Stimulated activated CD8-positive, alpha-beta memory T cell treated with anti-CD3 and anti-CD28 coated beads, Interleukin-4, amount 100 ng/mL, for 4 hours (primary cell): ENCODE measurements around the gene CDADC1.

Source experiments
- DNase-seq, 2 donors: peaks; one replicate each; pipeline ENCODE4 v3.0.0-alpha.2; 2020; ENCODE audit warnings: low read depth in 2 of 2, low spot score in 1 of 2

Gene CDADC1

GRCh38 chr13:49247643-49248621, at the start of gene CDADC1:
CDADC1 (plus strand) TSS chr13:49247925; CDS start chr13:49248038, 113 bp downstream.
- DNase-seq: peak; percentile 73 to 81

DNA sequence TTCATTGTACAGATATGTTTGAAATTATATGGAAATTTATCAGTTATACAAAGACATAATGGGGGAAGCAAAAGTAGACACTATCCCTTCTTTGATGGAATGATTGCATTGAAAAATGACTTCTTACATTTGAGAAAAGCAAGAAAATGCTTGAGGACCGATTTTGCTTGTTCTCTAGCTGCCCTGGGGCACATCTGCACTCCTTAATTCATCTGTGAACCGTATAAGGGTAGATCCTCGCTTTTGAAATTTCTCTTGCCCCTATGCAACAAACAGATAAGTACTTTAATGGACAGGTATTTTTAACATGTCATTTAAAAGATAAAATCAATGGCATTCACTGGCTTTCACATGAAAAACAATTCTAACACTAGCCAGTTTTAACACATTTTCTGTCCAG, 41.1 kb upstream of the CDADC1 start:
- no peak for DNase-seq

- no peak for DNase-seq
Measured at GRCh38 chr13:49208619-49209018, 39.1 kb upstream of the CDADC1 start.

GRCh38 chr13:49210114-49210513, 37.6 kb upstream of the CDADC1 start:
- no peak for DNase-seq

DNA sequence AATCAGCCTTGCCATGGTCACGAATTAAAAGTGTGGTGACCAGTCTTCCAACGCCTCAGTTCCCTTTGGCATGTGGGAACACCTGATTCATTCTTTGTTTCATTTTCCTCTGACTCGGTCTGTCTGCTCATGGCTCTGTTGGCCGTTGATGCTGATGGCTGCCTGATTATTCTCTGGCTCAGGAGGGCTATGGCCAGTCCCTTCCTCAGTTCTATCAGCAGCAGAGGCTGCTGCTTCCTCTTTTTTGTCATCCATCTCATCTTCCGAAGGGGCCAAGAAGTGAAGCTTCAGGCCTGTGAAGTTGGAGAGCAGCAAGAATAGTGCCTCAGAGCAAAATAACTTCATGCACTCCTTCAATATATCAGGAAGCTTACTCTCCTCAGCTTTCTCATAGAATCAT, 37.1 kb upstream of the CDADC1 start:
- DNase-seq: no peak

DNA sequence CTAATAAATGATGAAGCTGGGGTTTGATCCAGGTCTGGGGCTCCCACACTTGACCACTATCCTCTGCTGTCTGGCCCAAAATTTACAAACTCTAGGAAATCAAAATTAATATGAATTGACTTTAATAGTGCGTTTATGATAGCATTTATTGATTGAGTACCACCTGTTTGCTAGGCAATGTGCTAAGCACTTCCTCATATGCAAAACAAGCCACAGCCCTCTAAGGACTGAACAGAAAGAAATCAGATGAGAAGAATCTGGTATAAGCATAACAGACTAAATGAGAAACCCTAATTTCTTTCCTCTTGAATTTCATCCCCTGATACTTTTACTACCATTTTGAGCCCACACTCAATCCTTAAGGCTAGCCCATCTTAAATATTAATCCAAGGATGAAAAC, 34.2 kb upstream of the CDADC1 start:
- no peak for DNase-seq

DNA sequence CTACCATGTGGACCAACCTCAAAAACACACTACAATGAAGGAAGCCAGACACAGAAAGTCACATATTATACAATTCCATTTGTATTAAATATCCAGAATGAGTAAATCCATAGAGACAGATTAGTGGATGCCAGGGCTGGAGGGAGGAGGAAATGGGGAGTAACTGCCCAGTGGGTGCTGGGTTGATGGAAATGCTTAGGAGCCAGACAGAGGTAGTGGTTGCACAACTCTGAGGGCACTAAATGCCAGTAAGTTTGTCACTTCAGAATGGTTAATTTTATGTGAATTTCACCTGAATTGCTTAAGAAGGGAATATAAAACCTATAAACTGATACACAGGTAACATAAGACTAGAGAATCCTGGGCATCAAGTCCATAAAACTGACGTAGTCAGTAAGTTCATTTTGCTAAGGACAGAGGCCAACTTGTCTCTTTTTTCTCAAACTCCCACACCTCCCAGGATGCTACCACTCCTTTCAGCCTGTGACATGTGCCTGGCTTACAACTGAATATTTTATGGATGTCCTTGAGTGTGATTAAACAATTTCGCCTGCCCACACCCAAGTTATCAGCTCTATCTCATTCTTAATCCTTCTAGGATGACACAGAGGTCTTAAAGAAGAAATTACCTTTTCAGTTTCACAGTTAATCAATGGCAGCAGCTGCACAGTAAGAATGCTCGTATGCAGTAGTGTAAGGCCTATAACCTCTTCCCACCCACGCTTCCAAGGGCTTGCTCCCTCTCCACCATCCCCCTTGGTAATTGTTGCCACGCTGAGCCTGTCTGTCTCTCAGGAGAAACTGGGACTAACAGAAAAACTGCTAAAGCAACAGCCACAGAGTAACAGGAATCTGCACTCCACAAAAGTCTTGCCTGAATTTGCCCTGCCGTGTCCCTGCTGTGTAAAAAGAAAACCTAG, 33.5 kb upstream of the CDADC1 start:
- DNase-seq: no peak

DNA sequence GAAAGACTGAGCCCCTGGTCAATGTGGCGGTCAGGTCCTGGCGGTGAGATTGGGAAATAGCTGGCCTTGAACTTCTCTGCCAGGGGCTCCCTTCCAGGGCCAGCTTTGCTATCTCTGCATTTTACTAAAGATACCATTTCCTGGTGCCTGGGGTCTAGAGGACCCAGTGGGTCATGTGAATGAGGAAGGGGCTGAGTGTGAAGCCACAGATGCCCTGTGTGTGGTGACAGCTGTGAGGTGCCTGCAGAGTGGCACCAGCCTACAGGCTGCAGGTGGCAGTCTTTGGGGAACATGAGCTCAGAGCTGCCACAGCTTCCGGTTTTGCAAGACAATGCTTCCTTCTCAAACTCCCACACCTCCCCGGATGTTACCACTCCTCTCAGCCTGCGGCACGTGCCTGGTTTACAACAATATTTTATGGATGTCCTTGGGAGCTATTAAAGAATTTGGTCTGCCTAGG, 32.8 kb upstream of the CDADC1 start:
- no peak for DNase-seq

- DNase-seq: no peak
Measured at GRCh38 chr13:49216334-49216733, 31.4 kb upstream of the CDADC1 start.

- DNase-seq: no peak
Measured at GRCh38 chr13:49217962-49218492, 29.7 kb upstream of the CDADC1 start.

DNA sequence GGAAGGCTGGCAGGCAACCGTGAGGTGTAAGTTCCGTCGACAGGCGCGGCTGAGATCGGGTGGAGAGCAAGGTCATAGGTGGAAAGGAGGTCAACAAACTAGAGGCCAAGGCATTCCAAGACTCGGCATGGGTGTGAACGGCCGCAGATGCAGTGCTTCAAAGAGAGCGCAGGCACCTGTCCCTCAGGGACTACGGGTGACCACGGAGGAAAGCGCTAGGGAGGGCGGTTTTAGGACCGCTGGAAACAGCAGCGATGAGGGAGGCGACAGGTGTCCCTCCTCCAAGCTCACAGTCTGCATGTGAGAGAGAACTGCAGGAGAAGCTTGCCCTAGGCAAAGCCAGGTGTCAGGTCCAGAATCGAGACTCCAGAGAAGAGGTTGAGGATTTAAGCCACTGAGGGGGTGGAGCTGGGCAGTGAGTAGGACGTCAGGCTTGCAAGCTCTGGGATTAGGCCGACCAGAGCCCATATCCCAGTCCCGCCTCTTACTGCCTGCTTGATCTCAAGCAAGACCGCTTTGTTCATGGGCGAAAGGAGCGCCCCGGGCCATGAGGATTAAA, 29.2 kb upstream of the CDADC1 start:
- DNase-seq: no peak

DNA sequence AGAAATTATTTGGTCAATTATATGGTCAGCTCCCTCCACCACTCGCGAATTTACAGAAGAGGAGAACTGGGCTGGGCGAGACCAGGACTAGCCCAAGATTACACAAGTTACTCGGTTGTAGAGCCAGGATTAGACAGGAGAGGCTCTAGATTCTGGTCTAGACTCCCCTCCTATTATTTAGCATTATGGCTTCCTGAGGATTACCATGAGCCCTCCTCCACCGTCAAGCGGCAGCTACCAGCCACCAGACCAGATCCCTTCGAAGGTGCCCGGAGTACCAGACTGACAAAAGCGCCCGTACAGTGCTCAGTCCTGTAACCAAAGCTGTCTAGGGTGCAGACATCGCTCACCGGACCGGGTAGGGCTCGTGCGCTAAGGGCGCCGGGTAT, 28.1 kb upstream of the CDADC1 start:
- DNase-seq: no peak

DNA sequence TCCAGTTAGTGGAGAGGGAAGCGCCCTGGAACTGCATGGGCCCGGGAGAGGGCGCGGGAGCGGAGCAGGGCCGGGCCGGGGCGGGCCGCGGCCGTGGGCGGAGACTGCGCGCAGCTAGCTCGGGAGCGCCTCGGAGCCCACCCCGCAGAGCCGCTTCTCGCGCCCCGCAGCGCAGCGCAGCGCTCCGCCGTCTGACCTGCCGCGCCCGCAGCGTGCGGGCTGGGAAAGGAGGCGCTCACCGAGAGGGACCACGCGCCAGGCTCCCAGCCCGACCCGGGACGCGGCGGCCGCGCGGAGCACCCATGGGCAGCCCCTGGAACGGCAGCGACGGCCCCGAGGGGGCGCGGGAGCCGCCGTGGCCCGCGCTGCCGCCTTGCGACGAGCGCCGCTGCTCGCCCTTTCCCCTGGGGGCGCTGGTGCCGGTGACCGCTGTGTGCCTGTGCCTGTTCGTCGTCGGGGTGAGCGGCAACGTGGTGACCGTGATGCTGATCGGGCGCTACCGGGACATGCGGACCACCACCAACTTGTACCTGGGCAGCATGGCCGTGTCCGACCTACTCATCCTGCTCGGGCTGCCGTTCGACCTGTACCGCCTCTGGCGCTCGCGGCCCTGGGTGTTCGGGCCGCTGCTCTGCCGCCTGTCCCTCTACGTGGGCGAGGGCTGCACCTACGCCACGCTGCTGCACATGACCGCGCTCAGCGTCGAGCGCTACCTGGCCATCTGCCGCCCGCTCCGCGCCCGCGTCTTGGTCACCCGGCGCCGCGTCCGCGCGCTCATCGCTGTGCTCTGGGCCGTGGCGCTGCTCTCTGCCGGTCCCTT, 27.5 kb upstream of the CDADC1 start, which contains the start of gene MLNR:
Gene MLNR, plus strand, starts transcription at position 303 of the 820 bp plus-strand sequence. Its CDS starts 0 bp downstream, at position 303.
- peak in 1 of 2 donors; percentile 6 for DNase-seq

DNA sequence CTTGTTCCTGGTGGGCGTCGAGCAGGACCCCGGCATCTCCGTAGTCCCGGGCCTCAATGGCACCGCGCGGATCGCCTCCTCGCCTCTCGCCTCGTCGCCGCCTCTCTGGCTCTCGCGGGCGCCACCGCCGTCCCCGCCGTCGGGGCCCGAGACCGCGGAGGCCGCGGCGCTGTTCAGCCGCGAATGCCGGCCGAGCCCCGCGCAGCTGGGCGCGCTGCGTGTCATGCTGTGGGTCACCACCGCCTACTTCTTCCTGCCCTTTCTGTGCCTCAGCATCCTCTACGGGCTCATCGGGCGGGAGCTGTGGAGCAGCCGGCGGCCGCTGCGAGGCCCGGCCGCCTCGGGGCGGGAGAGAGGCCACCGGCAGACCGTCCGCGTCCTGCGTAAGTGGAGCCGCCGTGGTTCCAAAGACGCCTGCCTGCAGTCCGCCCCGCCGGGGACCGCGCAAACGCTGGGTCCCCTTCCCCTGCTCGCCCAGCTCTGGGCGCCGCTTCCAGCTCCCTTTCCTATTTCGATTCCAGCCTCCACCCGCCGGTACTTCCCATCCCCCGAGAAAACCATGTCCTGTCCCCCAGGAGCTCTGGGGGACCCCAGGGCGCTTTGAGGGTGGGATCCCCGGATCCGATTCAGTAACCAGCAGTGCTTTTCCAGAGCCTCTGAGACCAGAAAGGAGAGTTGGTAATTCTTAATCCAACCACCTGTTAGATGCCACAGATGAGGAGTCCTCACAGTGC, 26.7 kb upstream of the CDADC1 start:
- DNase-seq: no peak

DNA sequence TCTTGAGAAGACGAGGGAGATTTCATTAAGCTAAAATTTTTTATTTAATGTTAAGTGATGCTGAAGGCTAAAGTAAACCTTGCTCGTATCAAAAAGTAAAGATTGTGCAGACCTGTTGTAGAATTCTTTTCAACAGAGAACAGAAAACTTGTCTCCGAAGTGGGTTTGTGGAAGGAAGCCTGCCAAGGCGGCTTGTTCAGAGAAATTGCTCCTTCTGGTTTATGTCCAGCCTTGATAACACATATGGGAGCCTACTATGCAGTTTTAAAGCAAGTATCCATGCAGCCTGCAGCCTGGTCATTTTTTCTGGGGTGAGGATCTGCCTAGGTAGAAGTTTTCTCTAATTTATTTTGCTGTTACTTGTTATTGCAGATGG, 26.1 kb upstream of the CDADC1 start:
- DNase-seq: no peak

GRCh38 chr13:49225223-49226042, 22.3 kb upstream of the CDADC1 start:
- DNase-seq: no peak

DNA sequence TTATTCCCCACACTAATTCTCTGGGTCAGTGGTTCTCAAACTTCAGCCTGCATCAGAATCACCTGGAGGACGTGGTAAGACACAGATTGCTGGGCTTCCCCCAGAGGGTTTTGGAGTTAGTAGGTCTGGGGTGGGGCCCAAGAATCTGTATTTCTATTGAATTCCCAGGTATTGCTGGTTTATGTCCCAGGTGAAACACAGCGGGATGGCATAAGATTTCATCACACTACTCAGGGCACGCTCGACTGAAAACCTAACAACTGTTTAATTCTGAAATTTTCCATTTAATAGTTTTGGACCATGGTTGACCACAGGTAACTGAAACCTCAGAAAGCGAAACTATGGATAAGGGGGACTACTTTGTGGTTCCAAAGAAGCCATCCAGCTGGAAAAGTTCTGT, 21.1 kb upstream of the CDADC1 start:
- DNase-seq: no peak

DNA sequence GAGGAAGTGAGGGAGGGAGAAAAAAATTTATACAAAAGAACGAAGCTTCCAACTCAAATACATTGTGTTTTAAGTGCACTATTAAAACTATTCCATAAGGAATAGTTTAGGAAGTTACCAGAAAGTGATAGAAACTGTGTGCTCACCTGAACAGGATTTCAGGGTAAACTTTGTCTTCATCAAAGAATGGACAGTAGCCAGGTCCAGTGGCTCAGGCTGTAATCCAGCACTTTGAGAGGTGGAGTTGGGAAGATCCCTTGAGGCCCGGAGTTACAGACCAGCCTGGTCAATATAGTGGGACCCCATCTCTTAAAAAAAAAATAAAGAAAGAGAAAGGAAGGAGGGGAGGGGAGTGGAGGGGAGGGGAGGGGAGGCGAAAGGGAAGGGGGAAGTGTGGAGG, 13.0 kb upstream of the CDADC1 start:
- no peak for DNase-seq
